Measurements from ENCODE around the gene WDR38.

The WDR38 gene, protein sequence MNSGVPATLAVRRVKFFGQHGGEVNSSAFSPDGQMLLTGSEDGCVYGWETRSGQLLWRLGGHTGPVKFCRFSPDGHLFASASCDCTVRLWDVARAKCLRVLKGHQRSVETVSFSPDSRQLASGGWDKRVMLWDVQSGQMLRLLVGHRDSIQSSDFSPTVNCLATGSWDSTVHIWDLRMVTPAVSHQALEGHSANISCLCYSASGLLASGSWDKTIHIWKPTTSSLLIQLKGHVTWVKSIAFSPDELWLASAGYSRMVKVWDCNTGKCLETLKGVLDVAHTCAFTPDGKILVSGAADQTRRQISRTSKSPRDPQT

DNA sequence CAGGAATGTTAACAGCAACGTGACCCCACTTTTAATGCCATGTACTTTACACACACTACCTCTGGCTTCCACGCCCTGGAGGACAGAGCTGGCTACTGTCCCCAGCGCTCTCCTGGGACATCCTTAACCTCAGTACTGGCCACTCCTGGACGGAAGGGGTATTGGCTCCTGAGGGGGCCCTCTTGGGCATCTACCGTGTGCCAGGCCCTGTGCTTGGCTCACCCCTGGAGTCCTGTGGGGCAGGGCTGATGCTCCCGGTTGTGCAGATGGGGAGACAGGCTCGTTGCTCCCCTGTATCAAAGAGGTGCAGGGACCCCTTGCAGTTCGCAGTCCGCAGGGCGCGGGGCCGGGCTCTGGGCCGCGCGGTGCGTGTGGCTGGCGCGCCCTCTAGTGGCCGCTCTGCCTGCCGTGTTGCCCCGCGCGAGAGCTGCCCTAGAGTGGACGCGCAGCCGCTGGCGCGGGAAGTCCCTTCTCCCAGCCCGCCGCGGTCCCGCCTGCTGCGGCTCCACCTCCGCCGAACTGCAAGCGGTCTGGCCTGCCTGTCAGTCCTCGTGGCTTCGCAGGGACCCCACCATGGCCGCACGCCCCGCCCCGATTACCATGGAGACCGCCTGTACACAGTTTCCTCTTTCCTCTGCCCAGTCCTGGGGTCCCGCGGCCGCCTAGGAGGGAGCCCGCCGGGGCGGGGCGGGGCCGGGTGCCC lies at the start of gene WDR38:
Gene WDR38 (plus strand): TSS at position 632 of the 703 bp plus-strand sequence. CDS start 72 bp downstream, outside the sequence.
- Mint-ChIP-seq H3K4me3 (peak within 1 kb of the TSS; percentile 69 to 85), H3K27me3 (peaks cover 0 to 11% of the 10 kb centered on the region in 2 donors), H3K9me3 (no peaks in the 10 kb centered on the region), H3K4me1 (peaks cover 13 to 31% of the 10 kb centered on the region in 2 donors), H3K27ac (peak within 1 kb of the TSS; percentile 62), H3K36me3 (peaks cover 11% of the 10 kb centered on the region in 2 donors)
- DNase-seq (peak; percentile 78), ATAC-seq (replicated peaks) (peak; percentile 87 to 91)

DNA sequence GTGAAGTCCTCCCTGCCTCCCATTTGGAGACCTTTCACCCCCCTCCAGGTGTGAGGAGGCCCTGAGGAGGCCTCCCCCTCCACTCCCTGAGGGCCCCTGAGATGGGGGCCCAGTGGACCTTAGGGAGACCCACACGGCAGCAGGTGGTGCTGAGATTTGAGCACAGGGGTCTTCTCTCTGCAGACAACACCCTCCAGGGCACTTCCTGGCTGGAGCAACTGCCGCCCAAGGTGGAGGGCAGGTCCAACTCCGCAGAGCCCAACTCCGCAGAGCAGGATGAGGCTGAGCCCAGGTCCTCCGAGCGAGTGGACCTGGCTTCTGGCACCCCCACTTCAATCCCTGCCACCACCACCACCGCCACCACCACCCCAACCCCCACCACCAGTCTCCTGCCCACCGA lies 49.3 kb upstream of the WDR38 start:
- no peak for DNase-seq

DNA sequence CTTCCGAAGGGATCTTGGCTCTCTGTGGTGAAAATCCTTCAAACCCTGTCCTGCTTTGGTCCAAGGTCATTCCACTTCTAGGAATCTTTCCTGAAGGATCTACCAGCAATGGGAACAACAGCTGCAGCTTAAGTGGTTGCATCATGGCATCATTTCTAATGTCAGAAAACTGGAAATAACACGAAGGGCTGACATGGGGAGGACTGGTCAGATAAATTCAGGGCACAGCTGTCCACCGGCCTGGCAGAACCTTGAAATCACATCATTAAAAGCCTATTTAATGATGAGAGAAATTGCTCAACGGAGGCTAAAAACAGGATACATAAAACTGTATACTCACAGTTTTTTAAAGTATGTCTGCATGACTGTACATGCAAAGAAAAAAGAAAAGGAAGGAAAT lies 48.1 kb upstream of the WDR38 start:
- H3K27me3 Mint-ChIP-seq: no peaks in the 10 kb centered on the region
- DNase-seq: no peak
- no peak overlapping the region for H3K4me3 Mint-ChIP-seq
- H3K36me3 Mint-ChIP-seq: no peaks in the 10 kb centered on the region
- peaks cover 20 to 24% of the 10 kb centered on the region in 2 donors for H3K4me1 Mint-ChIP-seq
- ATAC-seq (replicated peaks): no peak
- H3K27ac Mint-ChIP-seq: peak overlapping the region; percentile 3
- no peaks in the 10 kb centered on the region for H3K9me3 Mint-ChIP-seq

More for the DNA sequence above, 49.3 kb upstream of the WDR38 start:
- Mint-ChIP-seq H3K27ac (no peak overlapping the region), H3K27me3 (no peaks in the 10 kb centered on the region), H3K36me3 (no peaks in the 10 kb centered on the region), H3K9me3 (no peaks in the 10 kb centered on the region), H3K4me1 (peaks cover 29 to 36% of the 10 kb centered on the region in 2 donors), H3K4me3 (no peak overlapping the region)
- no peak for ATAC-seq (replicated peaks)

DNA sequence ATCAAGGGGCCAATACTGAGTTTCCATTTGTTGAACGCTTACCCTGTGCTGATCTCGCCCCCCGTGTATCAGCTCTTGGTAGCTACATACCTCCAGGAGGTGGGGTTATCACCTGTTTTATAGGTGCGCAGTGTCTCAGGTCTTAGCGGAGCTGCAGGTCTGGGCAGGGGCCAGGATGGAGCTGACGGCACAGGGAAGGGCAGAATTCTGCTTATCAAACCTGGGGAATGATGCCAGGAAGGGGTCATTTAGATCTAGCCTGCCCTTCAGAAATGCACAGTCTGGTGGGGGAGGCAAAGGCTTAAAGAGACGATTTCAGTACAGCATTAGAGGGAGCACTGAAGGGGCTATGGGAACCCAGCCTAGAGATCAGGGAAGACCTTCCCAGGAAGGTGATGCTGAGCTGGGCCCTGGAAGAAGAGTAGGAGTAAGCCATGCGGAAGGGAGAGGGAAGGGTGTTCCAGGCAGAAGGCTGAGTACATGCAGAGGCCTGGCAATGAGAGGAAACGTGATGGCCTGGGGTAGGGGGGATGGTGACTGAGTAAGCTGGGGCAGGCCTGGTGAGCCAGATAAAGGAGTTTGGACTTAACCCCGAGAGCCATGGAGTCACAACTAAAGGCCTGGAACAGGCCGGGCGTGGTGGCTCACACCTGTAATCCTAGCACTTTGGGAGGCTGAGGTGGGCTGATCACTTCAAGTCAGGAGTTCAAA lies 44.9 kb upstream of the WDR38 start:
- ATAC-seq (replicated peaks) (no peak), DNase-seq (no peak)
- Mint-ChIP-seq H3K27me3 (no peaks in the 10 kb centered on the region), H3K4me1 (no peaks in the 10 kb centered on the region), H3K4me3 (no peak overlapping the region), H3K9me3 (no peaks in the 10 kb centered on the region), H3K27ac (no peak overlapping the region), H3K36me3 (no peaks in the 10 kb centered on the region)

DNA sequence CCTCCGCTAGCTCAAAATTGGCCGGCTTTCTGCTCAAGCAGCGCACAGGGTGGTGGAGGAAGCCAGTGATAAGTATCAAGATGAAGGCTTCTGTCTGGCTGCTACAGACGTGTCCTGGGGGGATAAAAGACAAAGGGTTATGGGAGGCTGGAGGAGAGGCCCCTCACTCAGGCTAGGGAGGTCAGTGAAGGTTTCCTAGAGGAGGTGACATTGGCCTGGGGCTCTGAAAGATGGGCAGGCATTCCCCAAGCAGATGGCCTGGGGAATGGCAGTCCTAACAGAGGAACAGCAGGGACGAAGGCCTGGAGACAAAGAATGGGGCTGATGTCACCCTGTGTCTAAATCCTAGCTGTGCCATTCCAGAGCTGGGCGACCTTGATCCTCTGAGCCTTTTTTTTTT lies 44.0 kb upstream of the WDR38 start:
- no peak overlapping the region for H3K27ac Mint-ChIP-seq
- no peaks in the 10 kb centered on the region for H3K27me3 Mint-ChIP-seq
- no peaks in the 10 kb centered on the region for H3K4me1 Mint-ChIP-seq
- no peak overlapping the region for H3K4me3 Mint-ChIP-seq
- ATAC-seq (replicated peaks): no peak
- no peaks in the 10 kb centered on the region for H3K9me3 Mint-ChIP-seq
- no peak for DNase-seq
- H3K36me3 Mint-ChIP-seq: no peaks in the 10 kb centered on the region

DNA sequence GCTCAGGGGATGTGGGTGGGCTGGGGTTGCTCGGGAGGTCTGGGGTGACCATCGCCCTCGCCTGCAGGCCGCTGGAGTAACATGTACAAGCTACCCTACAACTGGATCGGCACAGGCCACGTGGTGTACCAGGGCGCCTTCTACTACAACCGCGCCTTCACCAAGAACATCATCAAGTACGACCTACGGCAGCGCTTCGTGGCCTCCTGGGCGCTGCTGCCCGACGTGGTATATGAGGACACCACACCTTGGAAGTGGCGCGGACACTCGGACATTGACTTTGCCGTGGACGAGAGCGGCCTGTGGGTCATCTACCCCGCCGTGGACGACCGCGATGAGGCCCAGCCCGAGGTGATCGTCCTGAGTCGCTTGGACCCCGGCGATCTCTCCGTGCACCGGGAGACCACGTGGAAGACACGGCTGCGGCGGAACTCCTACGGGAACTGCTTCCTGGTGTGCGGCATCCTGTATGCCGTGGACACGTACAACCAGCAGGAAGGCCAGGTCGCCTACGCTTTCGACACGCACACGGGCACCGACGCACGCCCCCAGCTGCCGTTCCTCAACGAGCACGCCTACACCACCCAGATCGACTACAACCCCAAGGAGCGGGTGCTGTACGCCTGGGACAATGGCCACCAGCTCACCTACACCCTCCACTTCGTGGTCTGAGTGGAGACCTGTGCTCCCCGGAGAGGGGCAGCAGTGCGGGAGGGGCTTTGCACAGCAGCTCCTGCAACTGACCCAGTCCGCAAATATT lies 43.3 kb upstream of the WDR38 start:
- no peak overlapping the region for H3K27ac Mint-ChIP-seq
- H3K27me3 Mint-ChIP-seq: no peaks in the 10 kb centered on the region
- ATAC-seq (replicated peaks) (no peak), DNase-seq (no peak)
- H3K9me3 Mint-ChIP-seq: no peaks in the 10 kb centered on the region
- H3K4me1 Mint-ChIP-seq: no peaks in the 10 kb centered on the region
- H3K36me3 Mint-ChIP-seq: no peaks in the 10 kb centered on the region
- no peak overlapping the region for H3K4me3 Mint-ChIP-seq

DNA sequence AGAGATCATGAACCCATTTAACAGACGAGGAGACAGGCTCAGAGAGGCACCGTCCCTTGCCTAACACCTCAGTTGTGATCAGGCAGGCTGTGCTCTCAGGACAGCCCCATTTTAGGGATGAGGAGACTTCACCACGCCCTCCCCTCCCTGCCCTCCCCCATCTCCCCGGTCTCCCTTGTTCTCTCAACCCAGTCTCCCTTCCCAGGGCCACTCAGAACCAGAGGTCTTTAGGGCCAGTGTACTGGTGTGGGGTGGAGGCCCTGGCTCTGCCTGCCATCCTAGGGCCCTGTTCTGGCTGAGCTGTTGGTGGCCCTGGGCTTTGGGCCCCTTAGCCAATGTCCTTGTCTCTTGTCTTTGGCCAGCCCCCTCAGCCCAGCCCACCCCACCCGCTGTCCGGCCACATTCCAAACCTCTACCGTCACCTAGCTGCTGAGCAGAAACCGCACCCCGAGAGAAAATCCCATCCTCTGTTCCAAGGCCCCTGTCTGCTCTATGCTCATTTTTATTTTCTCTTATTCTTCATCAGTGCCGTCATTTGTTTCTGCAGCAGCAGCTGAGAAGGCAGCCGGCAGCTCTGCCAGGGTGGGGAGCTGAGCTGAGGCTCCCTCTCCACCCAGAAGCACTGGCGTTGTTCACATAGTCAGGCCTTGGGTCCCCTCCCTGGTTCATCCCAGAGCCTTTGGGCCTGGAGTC lies 42.5 kb upstream of the WDR38 start:
- Mint-ChIP-seq H3K4me3 (no peak overlapping the region), H3K9me3 (no peaks in the 10 kb centered on the region), H3K36me3 (no peaks in the 10 kb centered on the region), H3K27me3 (peaks cover 0 to 4% of the 10 kb centered on the region in 2 donors), H3K4me1 (no peaks in the 10 kb centered on the region), H3K27ac (peak overlapping the region; percentile 42)
- no peak for DNase-seq
- ATAC-seq (replicated peaks): no peak

DNA sequence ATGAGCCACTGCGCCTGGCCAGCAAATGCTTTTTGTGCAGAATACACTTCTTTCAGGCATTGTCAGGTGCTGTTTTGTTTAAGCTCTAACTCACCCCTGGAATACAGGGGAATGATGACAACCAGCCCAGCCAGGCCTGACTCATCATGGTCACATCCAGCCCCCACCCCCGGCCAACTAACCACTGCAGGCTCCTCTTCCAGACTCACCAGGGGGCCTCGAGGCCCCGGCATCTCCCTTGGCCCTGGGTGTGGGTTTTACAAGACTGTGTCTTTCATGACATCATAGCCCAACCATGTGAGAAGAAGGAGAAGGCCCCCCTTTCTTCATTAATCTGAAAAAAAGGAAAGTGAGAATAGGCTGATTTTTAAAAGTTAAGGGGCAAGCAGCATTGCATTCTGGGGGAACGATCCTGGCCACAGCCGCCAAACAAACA lies 40.8 kb upstream of the WDR38 start:
- H3K9me3 Mint-ChIP-seq: no peaks in the 10 kb centered on the region
- H3K27ac Mint-ChIP-seq: no peak overlapping the region
- peaks cover 4 to 12% of the 10 kb centered on the region in 2 donors for H3K27me3 Mint-ChIP-seq
- H3K36me3 Mint-ChIP-seq: no peaks in the 10 kb centered on the region
- no peak overlapping the region for H3K4me3 Mint-ChIP-seq
- no peak for ATAC-seq (replicated peaks)
- H3K4me1 Mint-ChIP-seq: no peaks in the 10 kb centered on the region
- DNase-seq: no peak

DNA sequence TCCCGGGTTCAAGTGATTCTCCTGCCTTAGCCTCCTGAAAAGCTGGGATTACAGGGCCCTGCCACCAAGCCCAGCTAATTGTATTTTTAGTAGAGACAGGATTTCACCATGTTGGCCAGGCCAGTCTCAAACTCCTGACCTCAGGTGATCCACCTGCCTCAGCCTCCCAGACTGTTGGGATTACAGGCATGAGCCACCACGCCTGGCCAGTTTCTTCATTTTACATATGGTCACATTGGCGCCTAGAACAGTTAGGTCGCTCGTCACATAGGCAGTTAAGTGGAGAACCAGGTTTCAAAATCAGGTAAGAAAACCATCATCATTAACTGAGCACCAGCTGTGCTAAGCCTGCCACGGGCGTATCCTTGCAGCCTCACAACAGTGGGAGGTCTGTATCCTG lies 40.2 kb upstream of the WDR38 start:
- Mint-ChIP-seq H3K27ac (no peak overlapping the region), H3K36me3 (no peaks in the 10 kb centered on the region), H3K9me3 (no peaks in the 10 kb centered on the region), H3K27me3 (peaks cover 4 to 13% of the 10 kb centered on the region in 2 donors), H3K4me3 (no peak overlapping the region), H3K4me1 (peaks cover 0 to under 1% of the 10 kb centered on the region in 2 donors)
- DNase-seq (no peak), ATAC-seq (replicated peaks) (no peak)

DNA sequence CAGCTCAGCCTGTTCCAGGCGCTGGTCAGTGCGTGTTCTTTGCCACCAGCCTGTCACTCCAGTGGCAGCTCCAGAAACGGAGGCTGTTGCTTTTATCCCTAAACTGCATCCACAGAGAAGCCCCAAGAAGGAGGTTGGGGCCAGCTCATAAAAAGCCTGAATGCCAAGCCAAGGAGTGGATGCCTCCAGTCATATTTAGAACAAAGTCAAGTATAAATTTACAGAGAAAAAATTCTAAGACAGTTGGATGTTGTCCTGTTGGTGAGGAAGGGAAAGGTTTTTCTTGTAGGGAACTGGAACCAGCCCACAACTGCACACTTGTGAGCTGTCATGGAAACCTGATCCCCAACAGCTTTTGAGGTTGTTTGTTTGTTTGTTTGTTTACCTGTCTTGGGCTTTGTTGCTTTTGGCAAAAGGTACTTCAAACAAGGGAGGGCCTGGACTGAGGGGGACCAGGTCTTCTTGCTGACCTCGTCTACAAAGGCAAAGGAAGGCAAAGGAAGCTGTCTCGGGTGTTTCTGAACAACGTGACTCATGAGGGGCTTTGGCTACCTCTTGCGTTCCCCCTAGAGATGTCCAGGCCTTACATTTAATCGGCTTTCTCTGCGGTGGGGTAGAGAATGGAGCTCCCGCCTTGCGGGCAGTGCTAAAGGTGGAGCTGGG lies 39.6 kb upstream of the WDR38 start:
- Mint-ChIP-seq H3K36me3 (no peaks in the 10 kb centered on the region), H3K27ac (no peak overlapping the region), H3K4me3 (no peak overlapping the region), H3K27me3 (peaks cover 8 to 19% of the 10 kb centered on the region in 2 donors), H3K4me1 (peaks cover 0 to 6% of the 10 kb centered on the region in 2 donors), H3K9me3 (no peaks in the 10 kb centered on the region)
- ATAC-seq (replicated peaks) (no peak), DNase-seq (no peak)

DNA sequence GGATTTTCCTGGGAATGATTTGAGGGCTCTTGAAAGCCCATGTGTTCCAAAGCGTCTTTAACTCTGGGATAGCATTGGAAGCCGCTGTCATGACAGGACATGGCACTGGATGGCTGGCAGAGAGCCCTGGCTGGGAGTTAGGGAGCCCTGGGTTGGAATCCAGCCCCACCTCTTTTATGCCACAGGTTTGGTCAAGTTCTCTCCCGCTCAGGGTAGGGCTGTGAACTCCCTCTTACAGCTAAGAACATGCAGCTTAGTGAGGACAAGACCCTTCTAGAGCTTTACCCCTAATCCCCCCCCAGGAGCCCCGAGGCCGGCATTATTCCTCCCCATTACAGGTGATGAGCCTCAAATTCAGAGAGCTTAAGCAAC lies 39.1 kb upstream of the WDR38 start:
- H3K27me3 Mint-ChIP-seq: peaks cover 8 to 19% of the 10 kb centered on the region in 2 donors
- H3K36me3 Mint-ChIP-seq: no peaks in the 10 kb centered on the region
- H3K27ac Mint-ChIP-seq: no peak overlapping the region
- H3K9me3 Mint-ChIP-seq: no peaks in the 10 kb centered on the region
- ATAC-seq (replicated peaks) (no peak), DNase-seq (no peak)
- no peak overlapping the region for H3K4me3 Mint-ChIP-seq
- peaks cover 0 to 6% of the 10 kb centered on the region in 2 donors for H3K4me1 Mint-ChIP-seq

DNA sequence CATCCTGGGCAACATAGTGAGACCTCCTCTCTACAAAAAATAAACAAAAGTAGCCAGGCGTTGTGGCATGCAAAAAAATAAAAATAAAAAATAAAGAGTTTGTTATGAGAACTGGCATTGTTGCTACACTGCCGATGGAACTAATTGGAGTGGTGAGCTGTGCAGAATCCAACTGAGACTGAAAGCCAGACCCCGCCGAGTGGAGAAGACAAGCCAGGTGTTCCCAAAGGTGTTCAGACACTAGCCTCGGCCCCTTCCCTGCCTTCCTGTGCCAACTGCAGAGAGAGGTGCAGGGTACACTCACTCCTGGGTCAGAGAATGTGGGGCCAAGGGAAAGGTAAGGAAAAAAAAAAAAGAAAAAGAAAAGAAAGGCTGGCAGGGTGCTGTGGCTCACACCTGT lies 37.7 kb upstream of the WDR38 start:
- no peak for DNase-seq
- ATAC-seq (replicated peaks): no peak
- H3K4me1 Mint-ChIP-seq: peaks cover 0 to 6% of the 10 kb centered on the region in 2 donors
- no peaks in the 10 kb centered on the region for H3K9me3 Mint-ChIP-seq
- peaks cover 8 to 19% of the 10 kb centered on the region in 2 donors for H3K27me3 Mint-ChIP-seq
- H3K36me3 Mint-ChIP-seq: no peaks in the 10 kb centered on the region
- no peak overlapping the region for H3K4me3 Mint-ChIP-seq
- peak overlapping the region; percentile 47 for H3K27ac Mint-ChIP-seq
